ENCODE data around the gene EVX2. TPM values are rescaled to one million over a fixed set of nuclear protein-coding genes. Genes with fewer than 3 reads are reported as not detected.

EVX2 gene
- total and polyA plus RNA-seq, 9 of the 15 experiments (the other 6 are each of a cell fraction or from before 2014, with no cell fraction given): not detected

GRCh38 chr2:176038694-176039093 is 45.1 kb downstream of the EVX2 start:
- CTCF ChIA-PET (ENCODE audit: low intra/inter-chr PET ratio): no interaction called here
- no peak for FAIRE-seq
- Histone ChIP-seq H2AFZ (ENCODE audit: low read depth, low read length) (peak overlapping the region; percentile 38; the same call in 1 of the 2 replicates), H3K36me3 (ENCODE audit: control insufficient read depth, insufficient read depth, low read length) (no peaks in the 10 kb centered on the region), H3K4me1 (replicated peaks in 1 of 2; ENCODE audit: control insufficient read depth in 2 of 2, insufficient read depth in 2 of 2, low read length in 2 of 2) (no peaks in the 10 kb centered on the region), H3K79me2 (ENCODE audit: control insufficient read depth, insufficient read depth, low read length) (no peaks in the 10 kb centered on the region), H3K9me1 (ENCODE audit: control insufficient read depth, insufficient read depth, low read length) (no peaks in the 10 kb centered on the region), H3K9ac (ENCODE audit: insufficient read depth in 1 of 2, low read depth in 2 of 2, low read length in 2 of 2) (no peak overlapping the region), H4K20me1 (replicated peaks; ENCODE audit: control insufficient read depth, insufficient read depth, low read length) (no peaks in the 10 kb centered on the region), H3K27me3 (ENCODE audit: control insufficient read depth in 2 of 2, insufficient read depth in 2 of 2, low read length in 2 of 2) (0 out of 5 replicates have a peak, but pooled peaks cover 0 to 3% of the 10 kb centered on the region in 2 experiments), H3K4me2 (ENCODE audit: insufficient read depth, low read length) (no peak overlapping the region), H3K9me3 (replicated peaks; ENCODE audit: control insufficient read depth, insufficient read depth, low read depth, low read length) (no peaks in the 10 kb centered on the region), H3K27ac (ENCODE audit: extremely low read depth, low read depth, low read length) (no peak overlapping the region), H3K4me3 (no peak overlapping the region)
- POLR2A ChIA-PET: no interaction called here
- DNase-seq (ENCODE audit: extremely low read depth in 1 of 4, low spot score in 3 of 4): peak in 1 of 4 experiments; percentile 23
- ATAC-seq: peak; percentile 80
- WGBS (ENCODE audit: insufficient coverage, low coverage, missing lambda C conversion rate): 0% methylated on average over 2 of the region's 2 CpGs
- intact Hi-C loops (cut with micrococcal nuclease) (no loop called here), in situ Hi-C loops (cut with MboI) (no loop called here)
- TF ChIP-seq FOS (IDR thresholded peaks at IDR 0.05; ENCODE audit: extremely low read depth, insufficient read length) (peak; percentile 75), RBM25 (IDR thresholded peaks at IDR 0.05; ENCODE audit: low read depth, low read length, severe bottlenecking) (peak; percentile 32), ZNF511 (CRISPR knock-in tag; IDR thresholded peaks at IDR 0.05) (no peak), ASH1L (IDR thresholded peaks at IDR 0.05; ENCODE audit: borderline replicate concordance, low read depth, partially characterized antibody) (peak; percentile 58), MAFK (IDR thresholded peaks at IDR 0.05; ENCODE audit: low read length) (no peak), NFYB (IDR thresholded peaks at IDR 0.05; ENCODE audit: extremely low read depth, insufficient read length) (peak; percentile 77)
- BruUV-seq (replicated peaks): no TSS peak
